ENCODE measurements around the gene SOX18.
A peak's percentile ranks its signal among the peaks of the same experiment; 100 is the strongest.
"Not testable (repeated sequence)": the region's sequence is repeated elsewhere in the genome, so short reads cannot be mapped to it uniquely, and the experiment has no call there.

Gene SOX18

DNA sequence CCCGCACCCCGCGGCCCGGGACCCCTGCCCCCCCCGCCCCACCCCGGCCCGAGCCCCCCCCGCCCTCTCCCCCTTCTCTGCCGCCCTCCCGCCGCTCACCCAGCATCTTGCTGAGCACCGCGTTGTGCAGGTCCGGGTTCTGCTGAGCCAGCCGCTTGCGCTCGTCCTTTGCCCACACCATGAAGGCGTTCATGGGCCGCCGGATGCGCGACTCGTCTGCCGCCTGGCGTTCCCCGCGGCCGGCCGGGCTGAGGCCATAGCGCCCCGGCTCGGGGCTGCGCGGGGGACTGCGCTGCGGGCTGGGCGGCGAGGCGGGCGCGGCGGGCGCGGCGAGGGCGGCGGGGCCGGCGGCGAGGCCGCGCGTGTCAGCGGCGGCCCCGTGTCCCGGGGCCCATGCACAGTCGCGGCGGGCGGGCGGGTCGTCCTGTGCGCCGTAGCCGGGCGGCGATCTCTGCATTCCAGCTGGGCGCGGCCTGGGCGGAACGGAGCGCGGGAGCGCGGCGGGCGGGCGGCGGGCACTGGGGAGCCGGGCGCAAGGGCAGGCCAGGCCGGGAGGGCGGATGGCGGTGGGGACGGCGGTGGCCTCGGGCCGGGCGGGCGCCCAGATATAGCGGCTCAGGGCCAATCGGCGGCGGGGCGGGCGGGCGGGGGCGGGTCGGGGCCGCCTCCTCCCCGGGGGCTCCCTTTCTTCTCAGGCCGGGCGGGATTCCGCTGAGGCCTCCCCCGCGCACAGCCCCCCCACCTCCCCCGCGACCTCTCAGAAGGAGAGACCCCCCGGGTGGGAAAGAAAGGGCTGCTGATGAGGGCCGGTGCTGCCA, at the start of gene SOX18:
SOX18 (minus strand) TSS at position 580 of the 818 bp plus-strand sequence; CDS start at position 457, 123 bp downstream.
- peak; percentile 51 for DNase-seq (ENCODE audit: low read depth)

DNA sequence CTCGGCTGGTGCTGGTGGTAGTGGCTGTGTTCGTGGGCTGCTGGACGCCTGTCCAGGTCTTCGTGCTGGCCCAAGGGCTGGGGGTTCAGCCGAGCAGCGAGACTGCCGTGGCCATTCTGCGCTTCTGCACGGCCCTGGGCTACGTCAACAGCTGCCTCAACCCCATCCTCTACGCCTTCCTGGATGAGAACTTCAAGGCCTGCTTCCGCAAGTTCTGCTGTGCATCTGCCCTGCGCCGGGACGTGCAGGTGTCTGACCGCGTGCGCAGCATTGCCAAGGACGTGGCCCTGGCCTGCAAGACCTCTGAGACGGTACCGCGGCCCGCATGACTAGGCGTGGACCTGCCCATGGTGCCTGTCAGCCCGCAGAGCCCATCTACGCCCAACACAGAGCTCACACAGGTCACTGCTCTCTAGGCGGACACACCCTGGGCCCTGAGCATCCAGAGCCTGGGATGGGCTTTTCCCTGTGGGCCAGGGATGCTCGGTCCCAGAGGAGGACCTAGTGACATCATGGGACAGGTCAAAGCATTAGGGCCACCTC, 49.1 kb upstream of the SOX18 start:
- DNase-seq (ENCODE audit: low read depth): no peak

DNA sequence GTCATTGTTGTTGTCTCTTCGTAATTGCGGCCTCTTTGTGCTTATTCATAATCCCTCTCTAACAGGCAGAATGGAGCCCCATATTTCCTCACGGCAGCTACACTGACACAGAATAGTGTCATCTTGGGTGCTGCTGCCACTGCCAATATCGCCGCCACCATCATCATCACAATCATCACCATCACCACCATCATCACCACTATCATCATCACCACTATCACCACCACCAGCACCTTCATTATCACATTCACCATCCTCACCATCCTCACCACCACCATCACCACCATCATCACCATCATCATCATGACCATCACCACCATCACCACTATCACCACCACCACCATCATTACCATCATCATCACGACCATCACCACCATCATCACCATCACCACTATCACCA, 47.1 kb upstream of the SOX18 start:
- no peak for DNase-seq (ENCODE audit: low read depth)

DNA sequence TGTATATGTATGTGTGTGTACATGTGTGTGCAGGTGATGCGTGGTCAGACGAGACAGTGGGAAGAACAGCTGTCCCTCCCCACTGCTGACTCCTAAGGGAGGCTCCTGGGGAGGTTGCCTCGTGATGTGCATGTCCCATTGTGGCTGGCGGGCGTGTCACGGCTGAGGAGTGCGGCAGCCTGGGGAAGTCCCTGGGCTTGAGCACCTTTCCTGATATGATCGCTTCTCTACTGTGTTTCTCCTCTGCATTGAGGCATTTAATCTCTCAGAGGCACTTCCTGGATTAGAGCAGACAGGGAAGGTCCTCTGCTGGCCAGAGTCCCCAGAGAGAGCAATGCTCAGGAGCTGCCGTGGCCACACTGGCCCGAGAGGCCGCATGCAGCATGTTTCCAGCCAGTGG, 46.5 kb upstream of the SOX18 start:
- no peak for DNase-seq (ENCODE audit: low read depth)

DNA sequence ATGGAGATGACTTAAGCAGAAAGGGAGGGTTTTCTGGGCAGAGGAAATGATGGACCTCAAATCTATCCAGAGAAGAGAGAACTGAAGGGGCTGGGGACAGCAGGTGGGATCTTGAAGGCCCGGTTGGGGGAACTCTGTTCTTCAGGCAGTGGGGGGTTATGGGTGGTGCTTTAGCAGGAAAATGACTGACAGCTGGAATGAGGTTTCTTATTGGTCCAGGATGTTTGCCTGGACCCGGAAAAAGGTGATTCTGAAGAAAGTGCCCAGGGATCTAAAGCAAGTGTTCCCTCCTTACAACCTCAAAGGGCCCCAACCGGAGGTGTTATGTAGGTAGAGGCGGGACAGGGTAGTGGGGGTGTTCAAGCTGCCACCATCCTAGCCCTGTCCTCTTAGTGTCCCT, 46.0 kb upstream of the SOX18 start:
- no peak for DNase-seq (ENCODE audit: low read depth)

DNA sequence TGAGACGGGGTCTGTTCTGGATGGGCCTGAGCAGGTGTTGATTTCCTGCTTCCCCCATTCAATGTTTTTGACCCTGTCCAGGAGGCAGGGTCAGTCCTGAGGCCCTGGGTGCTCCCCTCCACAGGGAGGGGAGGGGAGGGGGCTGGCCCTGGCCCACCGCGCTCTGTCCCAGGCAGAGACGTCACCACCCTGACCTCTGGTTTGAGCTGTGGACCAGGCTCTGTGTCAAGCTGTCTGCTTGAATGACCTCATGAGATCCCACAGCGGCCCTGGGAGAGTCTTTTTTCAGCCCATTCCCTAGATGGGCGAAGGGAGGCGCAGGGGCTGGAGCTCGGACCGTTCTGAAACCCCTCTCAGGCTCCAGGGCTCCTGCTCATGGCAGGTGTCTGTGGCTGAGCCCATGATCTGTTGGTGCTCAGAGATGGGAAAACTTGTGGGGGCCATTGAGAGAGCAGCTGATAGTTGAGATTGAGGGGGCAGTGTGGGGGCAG, 43.6 kb upstream of the SOX18 start:
- DNase-seq (ENCODE audit: low read depth): no peak

DNA sequence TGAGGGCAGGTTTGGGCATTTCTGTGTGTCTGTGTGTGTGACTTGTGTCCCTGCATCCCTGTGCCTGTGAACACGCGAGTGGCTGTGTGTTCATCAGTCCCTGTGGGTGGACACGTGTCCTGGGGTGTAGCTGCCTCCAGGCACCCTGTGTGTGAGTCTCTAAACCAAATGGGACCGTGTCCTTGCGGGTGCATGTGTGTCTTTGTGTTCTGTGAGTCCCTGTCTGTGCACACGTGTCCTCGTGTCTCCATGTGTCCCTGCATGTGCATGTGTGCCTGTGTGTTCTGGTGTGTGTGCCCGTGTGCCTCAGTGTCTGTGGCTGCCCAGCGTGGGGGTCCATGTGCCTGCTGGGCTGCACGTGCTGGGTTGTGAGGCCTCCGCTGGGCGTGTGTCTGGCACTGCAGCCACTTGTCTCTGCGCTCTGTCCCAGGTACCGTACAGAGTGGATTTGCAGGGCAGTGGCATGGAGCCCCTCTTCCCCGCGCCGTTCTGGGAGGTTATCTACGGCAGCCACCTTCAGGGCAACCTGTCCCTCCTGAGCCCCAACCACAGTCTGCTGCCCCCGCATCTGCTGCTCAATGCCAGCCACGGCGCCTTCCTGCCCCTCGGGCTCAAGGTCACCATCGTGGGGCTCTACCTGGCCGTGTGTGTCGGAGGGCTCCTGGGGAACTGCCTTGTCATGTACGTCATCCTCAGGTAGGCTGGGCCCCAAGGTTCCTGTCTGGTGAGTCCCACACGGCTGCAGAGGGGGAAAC, 43.0 kb upstream of the SOX18 start:
- DNase-seq (ENCODE audit: low read depth): no peak

DNA sequence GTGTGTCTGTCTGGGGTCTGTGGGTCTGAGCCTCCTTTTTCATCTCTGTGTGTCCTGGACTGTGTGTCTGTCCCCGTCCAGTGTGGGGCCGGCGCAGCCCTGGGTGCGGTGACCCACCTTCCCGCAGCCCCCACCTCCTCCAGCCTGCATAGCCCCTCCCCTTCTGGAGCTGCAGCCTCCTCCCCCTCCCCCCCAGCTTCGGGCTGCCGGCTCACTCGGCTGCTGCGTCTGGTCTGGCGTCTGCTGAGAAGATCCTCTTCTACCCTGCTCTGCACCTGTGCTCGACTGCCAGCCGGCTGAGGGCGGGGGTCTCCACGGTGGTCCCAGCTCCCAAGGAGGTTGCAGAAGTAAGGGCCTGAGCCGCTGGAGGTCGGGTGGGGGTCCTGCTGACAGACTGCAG, 42.3 kb upstream of the SOX18 start:
- no peak for DNase-seq (ENCODE audit: low read depth)

DNA sequence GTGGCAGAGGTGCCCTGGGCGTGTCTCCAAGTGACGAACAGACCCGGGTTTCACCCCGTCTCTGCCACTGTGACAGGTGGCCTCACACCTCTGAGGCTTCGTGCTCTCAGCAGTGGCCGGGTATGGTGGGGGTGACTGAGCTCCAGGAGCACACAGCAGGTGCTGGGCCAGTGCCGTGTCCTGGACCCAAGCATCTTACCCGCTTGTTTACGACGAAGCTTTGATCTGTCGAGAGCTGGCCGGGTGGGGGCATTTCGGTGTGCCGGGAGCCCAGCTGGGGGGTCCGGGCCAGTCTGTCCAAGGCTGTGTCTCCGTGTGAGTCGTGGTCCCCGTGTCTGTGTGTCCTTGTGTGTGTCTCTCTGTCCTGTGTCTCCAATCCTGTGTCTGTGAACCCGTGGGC, 41.9 kb upstream of the SOX18 start:
- DNase-seq (ENCODE audit: low read depth): no peak

DNA sequence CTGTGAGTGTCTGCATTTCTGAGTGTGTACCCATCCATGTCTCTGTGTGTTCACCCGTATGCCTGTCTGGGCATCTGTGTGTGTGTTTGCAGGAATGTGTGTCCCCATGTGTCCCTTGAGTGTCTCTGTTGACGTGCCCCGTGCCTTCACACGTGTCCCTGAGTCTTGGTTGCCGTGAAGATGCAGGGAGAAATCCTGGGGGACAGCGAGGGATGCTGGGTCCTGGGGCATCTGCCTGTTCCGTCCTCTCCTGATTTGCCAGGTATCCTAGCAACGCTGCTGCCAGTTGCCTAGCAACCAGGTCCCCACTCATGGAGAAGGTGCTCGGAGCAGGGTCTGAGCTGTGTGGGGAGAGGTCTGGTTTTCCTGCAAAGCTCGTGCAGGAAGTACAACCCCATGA, 40.7 kb upstream of the SOX18 start:
- DNase-seq (ENCODE audit: low read depth): no peak

DNA sequence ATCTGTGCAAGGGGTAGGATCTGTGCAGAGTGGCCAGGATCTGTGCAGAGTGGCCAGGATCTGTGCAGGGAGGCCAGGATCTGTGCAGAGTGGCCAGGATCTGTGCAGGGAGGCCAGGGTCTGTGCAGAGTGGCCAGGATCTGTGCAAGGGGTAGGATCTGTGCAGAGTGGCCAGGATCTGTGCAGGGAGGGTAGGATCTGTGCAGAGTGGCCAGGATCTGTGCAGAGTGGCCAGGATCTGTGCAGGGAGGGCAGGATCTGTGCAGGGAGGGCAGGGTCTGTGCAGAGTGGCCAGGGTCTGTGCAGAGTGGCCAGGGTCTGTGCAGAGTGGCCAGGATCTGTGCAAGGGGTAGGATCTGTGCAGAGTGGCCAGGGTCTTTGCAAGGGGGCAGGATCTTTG, 39.1 kb upstream of the SOX18 start:
- DNase-seq (ENCODE audit: low read depth): not testable (repeated sequence)

DNA sequence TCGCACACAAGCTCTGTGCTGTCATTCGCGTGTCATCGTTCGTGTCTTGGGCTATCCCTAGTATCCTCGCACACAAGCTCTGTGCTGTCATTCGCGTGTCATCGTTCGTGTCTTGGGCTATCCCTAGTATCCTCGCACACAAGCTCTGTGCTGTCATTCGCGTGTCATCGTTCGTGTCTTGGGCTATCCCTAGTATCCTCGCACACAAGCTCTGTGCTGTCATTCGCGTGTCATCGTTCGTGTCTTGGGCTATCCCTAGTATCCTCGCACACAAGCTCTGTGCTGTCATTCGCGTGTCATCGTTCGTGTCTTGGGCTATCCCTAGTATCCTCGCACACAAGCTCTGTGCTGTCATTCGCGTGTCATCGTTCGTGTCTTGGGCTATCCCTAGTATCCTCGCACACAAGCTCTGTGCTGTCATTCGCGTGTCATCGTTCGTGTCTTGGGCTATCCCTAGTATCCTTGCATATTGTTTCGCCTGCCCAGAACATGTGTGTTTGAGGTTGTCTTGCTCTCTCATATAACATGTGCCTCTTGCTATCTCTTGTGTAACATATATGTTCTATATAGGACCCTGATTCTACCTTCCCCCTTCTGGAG, 37.9 kb upstream of the SOX18 start:
- not testable (repeated sequence) for DNase-seq (ENCODE audit: low read depth)

DNA sequence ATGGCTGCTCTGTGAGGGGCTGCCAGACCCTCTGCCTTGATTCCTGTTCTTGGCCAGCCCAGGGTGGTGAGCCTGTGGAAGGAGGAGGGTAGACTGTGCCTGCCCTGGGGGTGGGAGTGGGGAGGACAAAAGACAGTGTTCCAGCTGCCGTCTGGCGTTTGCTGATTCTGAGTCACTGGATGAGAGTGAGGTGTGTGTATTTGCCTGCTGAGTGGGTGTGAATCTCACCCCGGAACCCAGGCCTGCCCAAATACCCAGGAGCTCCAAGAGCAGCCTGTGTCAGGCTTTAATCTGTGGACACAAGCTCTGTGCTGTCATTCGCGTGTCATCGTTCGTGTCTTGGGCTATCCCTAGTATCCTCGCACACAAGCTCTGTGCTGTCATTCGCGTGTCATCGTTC, 37.4 kb upstream of the SOX18 start:
- DNase-seq (ENCODE audit: low read depth): no peak

DNA sequence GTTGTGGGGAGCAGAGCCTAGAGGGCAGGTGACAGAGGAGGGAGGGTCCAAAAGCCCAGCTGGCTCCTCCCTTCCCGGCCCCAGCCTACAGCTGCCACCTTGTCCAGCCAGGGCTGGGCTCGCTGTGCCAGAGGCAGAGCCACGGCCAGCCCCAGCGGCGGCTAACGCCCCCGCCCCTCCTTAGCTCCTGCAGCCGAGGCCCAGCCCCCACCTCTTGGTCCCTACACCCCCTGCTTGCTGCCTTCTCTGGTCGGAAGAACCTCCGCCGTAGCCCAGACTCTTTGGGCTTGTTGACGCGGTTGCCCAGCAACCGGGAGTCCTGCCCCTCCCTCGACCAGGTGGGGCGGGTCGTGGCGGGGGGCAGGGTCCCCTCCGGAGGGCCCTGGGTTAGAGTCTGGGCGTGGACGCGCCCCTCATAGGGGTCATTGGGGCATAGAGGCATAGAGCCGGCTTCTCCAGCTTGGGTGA, 35.3 kb upstream of the SOX18 start:
- DNase-seq (ENCODE audit: low read depth): no peak

DNA sequence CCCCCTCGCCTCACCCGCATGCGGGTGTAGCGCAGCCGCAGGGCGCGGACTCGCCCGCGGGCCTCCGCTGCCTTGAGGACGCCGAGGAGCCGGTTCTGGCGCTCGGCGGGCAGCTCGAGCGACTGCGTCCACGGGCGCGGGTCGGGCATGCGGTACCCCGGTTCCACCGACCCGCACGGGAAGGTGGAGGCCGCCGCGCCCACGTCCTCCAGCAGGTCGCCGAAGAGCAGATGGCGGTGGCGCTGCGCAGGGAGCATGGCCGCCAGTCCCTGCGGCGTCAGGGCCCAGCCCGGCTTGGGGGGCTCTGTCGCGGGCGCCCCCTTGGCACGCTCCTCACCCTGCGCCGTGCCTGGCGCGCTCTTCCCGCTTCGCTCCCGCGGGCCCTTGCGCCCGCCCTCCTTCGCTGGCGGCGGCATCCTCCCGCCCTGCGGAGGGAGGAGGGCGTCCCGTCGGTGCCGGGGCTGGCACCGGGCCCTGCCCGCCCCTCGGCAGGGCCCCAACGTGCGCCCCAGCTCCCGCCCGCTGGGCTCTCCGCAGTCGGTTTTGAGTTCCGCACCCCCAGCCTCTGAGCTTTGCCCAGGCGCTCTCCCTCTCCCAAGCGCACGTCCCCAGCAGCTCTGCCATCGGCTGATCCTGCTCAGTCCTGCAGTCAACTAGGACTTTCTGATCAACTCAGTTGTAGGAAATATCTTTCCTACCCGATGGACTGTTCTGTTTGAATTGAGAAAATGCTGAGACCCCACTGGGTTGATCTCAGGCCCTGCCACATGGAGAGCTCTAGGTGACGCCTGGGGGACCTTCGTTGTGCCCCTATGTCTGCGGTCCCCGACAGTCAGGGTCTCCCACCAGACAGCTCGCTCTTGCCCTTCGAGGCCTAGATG, 34.6 kb upstream of the SOX18 start, which contains the start of gene LKAAEAR1:
LKAAEAR1 (minus strand) TSS at position 595 of the 881 bp plus-strand sequence; CDS start at position 416, 179 bp downstream.
- DNase-seq (ENCODE audit: low read depth): no peak

DNA sequence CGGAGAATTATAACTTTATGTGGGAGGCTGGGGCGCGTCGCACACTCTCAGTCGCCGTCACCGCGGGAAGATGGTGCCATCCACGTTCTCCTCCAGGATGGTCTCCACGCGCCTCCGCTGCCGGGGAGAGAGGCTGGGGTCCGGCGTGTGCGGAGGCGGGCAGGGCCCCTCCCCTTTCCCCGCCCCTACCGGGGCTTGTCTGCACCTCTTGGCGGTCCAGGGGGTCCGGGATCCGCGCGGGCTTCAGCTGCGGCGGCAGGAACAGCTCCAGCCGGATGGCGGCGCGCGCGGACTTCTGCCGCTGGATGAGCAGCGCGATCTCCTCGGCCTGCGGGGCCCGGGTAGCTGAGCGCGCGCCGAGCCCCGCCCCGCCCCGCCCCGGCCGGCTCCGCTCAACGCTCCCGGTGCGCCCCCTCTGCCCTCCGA, 34.0 kb upstream of the SOX18 start:
- DNase-seq (ENCODE audit: low read depth): peak; percentile 71

DNA sequence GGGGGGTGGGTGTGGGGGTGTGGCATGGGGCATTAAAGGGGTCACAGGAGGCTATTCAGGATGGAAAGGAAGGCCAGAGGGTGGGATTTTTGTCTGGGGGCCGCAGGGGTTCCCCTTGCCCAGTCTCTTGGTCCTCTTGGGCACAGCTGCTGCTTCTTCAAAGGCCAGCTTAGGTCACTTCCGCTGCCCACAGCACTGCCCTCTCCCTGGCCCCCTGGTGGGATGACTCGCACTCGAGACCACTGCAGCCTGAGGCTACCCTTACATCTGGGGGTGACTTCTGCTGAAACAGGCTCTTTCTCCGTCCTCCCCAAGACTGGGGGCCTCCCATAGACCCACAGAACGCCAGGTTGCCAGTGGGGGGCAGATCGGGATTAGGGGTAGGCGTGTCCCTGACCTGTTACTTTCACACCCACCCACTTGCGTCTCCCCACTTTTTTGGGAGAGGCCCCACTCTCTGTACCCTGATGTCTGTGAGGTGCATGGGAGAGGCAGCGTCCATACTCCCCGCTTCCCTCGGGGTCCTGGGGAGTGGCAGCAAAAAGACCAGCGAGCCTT, 33.5 kb upstream of the SOX18 start:
- no peak for DNase-seq (ENCODE audit: low read depth)

DNA sequence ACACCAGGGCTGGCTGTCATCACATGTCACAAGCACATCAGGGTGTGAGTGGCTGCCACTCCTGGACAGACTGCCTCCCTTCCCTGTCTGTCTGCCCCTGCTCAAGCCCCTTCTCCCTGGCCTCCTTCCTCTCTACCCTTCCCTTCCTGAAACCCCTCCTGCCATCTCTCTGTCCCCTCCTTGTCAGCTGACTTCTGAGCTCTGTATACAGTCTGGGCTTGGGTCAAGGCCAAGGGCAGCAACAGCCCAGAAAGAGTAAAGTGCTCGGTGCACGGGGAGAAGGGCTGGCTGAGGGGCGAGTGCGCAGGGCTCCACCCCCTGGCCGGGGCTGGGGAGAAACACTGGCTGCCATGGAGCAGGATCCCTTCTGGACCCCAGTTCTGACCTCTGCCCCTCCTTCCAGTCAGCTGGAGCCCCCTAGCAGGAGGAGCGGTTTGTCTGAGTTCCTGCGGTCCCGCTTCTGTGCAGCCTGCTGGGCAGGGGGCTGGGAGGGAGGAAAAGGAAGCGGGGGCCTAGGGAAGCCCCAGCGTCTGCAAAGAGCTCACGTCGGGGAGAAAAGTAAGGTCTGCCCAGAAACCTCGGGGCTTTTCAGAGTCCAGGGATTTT, 32.8 kb upstream of the SOX18 start:
- no peak for DNase-seq (ENCODE audit: low read depth)

DNA sequence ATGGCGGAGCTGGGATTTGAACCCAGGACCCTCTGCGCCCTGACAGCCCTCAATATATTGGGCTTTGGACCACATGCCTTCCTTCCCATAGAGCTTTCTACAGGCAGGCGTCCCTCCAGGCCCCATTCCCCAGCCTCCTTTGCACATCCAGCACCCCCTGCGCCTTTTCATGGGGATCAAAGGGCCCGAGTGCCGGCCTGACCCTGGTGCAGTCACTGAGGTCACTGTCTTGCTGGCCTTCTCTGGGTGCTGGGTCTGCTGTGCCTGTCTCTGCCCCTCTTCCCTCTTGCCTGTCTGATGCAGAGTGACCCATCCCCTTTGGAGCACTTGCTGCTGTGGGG, 32.2 kb upstream of the SOX18 start:
- DNase-seq (ENCODE audit: low read depth): no peak

DNA sequence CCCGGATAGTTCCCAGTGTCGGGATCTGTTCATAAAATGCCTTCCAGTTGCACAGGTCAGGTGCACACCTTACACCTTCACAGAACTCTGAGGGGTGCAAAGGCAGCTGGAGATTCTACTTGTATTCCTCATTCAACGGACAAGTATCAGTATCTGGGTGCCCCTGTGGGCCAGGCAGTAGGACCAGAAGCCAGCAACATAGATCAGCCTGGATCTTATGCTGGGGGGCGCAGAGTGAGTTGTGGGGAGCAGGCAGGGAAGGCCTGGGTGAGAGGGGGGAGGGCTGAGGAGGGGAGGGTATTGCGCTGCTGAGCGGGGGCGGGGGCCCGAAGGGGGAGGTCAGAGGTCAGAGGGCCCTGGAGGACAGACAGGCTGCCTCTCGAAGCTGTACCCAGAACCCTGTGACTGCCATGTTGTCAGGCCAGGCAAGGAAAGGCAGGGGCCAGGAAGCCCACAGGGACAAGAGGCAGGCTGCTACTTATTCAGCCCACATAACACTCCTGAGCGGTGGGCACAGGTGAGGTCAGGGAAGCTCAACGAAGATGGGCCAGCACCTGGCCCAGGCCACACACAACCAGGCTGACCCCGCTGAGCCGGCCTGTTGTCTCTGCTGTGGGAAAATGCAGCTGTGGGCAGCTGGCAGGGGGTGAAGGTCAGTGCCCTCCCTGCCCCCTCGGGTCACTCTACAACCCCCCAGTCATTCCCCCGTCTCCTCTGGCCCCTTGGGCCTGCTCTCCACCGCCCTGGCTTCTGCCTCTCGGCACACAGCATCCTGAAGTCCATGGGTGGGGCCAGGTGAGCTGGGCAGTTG, 31.6 kb upstream of the SOX18 start:
- no peak for DNase-seq (ENCODE audit: low read depth)
